NCI-H1105 (cell line): ENCODE measurements around the gene LIMS2.
A peak's percentile ranks its signal among the peaks of the same experiment; 100 is the strongest.

Source experiments
- DNase-seq: peaks from one replicate; lab custom pipeline; 2025; lab: John Stamatoyannopoulos, UW

LIMS2 gene

GRCh38 chr2:127597046-127597983 lies 78.0 kb downstream of the LIMS2 start:
- DNase-seq, result no peak

GRCh38 chr2:127596311-127597045 lies 78.9 kb downstream of the LIMS2 start:
- DNase-seq, result no peak

- no peak for DNase-seq
Measured at GRCh38 chr2:127594116-127594591, 81.2 kb downstream of the LIMS2 start.

- DNase-seq, result no peak
Measured at GRCh38 chr2:127593228-127594115, 81.9 kb downstream of the LIMS2 start.

GRCh38 chr2:127592761-127593227 lies 82.5 kb downstream of the LIMS2 start:
- no peak for DNase-seq

- DNase-seq, result peak; percentile 2
Measured at GRCh38 chr2:127591221-127591923, 84.0 kb downstream of the LIMS2 start.

GRCh38 chr2:127590386-127591190 lies 84.7 kb downstream of the LIMS2 start:
- no peak for DNase-seq

- no peak for DNase-seq
Measured at GRCh38 chr2:127589841-127590240, 85.5 kb downstream of the LIMS2 start.

GRCh38 chr2:127589358-127589757 lies 86.0 kb downstream of the LIMS2 start:
- DNase-seq, result no peak
